Left ventricle myocardium inferior (tissue), 1 donor: Measurements from ENCODE around the gene JAK3. TPM values are rescaled to one million over a fixed set of nuclear protein-coding genes. Genes with fewer than 3 reads are reported as not detected.
"Not testable (repeated sequence)": the region's sequence is repeated elsewhere in the genome, so short reads cannot be mapped to it uniquely, and the experiment has no call there.

Experiments
- DNase-seq: peaks from one replicate; pipeline ENCODE4 v3.0.0-alpha.2; 2020
- H3K27ac ChIP-seq: fragments of 200-600 bp; replicated peaks from 2 replicates; pipeline ENCODE4 v1.8.0; 2021
- H3K27me3 ChIP-seq: fragments of 200-600 bp; 2 replicates; pipeline ENCODE4 v1.8.0; 2021; ENCODE audit warnings: low read depth
- H3K36me3 ChIP-seq: fragments of 200-600 bp; 2 replicates; pipeline ENCODE4 v1.8.0; 2021
- H3K4me1 ChIP-seq: fragments of 200-600 bp; 2 replicates; pipeline ENCODE4 v1.8.0; 2021
- H3K4me3 ChIP-seq: fragments of 200-600 bp; 2 replicates; pipeline ENCODE4 v1.8.0; 2021; ENCODE audit warnings: mild to moderate bottlenecking, moderate library complexity
- H3K9me3 ChIP-seq: fragments of 200-600 bp; replicated peaks from 2 replicates; pipeline ENCODE4 v1.8.0; 2021
- CTCF ChIP-seq: fragments of 200-600 bp; IDR thresholded peaks from 2 replicates; pipeline ENCODE4 v1.8.0; 2021; ENCODE audit warnings: antibody characterized with exemption, mild to moderate bottlenecking, borderline replicate concordance
- intact Hi-C: fragments of 100-400 bp; cut with micrococcal nuclease; formaldehyde crosslinking; loops from one replicate; pipeline ENCODE4 v1.11.0; 2022
- total RNA-seq: library from RNA; stranded (reverse); fragmentation: NEBNext Ultra II Directional; extraction: Animal tissue kit (Norgen Biotek cat#: 25700); gene quantifications from one replicate; pipeline ENCODE4 v1.2.1, GENCODE V29; 2021
- donor health status: DM: no; HTN: yes; CAD: no; lungs with severe emphysema.

Gene JAK3
- total RNA-seq, 1 donor from 2014 or later, result 1.7 TPM

DNA sequence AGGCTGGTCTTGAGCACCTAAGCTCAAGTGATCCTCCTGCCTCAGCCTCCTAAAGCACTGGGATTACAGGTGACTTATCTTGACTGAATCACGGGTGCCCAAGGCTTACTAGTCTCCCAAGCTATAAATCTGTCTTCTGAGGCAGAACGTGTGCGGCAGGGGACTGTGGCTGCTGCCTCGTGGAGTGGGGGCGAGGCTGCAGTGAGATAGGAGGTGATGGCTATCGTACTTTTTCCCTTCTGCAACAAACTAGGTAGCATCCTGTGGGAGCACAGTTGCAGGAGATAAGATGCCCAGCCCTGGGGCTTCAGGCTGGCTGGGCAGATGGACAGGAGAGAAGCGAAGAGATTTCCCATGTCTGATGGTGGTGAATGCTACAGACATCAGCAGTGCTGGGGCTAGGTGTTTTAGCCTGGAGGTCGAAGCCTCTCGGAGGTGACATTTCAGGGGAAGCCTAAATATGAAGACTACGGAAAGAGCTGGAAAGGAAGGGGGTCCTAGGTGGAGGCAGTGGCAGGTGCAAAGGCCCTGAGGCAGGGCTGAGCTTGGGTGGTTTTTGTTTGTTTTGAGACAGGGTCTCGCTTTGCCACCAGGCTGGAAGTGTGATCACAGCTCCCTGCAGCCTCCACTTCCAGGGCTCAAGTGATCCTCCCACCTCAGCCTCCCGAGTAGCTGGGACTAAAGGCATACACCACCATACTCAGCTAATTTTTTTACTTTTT is 45.5 kb downstream of the JAK3 start:
- Histone ChIP-seq H3K27me3 (peaks cover 89% of the 10 kb centered on the region), H3K27ac (no peak overlapping the region), H3K4me3 (no peak overlapping the region), H3K4me1 (no peaks in the 10 kb centered on the region), H3K9me3 (no peaks in the 10 kb centered on the region), H3K36me3 (no peaks in the 10 kb centered on the region)
- no peak for TF ChIP-seq CTCF
- no peak for DNase-seq
- intact Hi-C loops, result no loop called here

- DNase-seq, H3K36me3 ChIP-seq, H3K9me3 ChIP-seq, H3K4me1 ChIP-seq, intact Hi-C loops, H3K4me3 ChIP-seq, H3K27ac ChIP-seq: not testable (repeated sequence)
- peaks cover 100% of the 10 kb centered on the region for H3K27me3 ChIP-seq
These were observed 49.2 kb downstream of the JAK3 start for GRCh38 chr19:17798599-17798998.

DNA sequence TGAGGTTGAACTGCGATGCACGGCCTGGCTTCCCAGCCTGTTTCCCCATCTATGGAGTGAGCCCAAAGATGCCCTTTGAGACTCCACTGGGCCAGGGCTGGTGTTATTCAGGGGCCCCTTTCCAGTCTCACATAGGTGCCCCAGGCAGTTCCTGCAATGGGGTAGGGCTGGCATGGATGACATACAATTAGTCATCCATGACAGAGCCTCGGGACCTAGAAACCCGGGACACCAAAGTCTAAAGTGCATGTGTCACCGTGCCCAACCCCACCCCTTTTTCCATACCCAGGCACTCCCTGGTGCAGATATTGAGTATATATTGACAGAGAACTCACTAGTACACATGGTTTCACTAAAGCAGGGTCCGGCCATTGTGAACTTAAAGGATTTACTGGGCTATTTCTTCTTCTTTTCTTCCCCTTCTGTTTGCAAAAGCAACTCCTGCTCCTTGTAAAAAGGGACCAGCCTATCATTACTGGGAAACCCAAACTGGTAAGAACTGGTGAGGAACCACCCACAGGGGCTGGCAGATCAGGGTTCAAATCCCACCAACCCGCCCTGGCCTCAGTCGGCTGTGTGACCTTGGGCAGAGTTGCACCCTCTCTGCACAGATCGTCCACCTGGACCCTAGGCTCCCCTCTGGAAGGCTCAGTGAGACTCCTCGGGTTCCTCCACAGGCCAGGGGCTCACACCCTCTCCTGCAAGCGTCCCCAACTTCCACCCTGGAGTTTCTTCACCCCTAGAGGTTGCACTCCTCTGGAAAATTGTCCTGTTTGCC is 50.2 kb downstream of the JAK3 start:
- Histone ChIP-seq H3K27ac (no peak overlapping the region), H3K4me1 (no peaks in the 10 kb centered on the region), H3K9me3 (no peaks in the 10 kb centered on the region), H3K27me3 (peaks cover 100% of the 10 kb centered on the region), H3K36me3 (no peaks in the 10 kb centered on the region), H3K4me3 (no peak overlapping the region)
- intact Hi-C loops, result no loop called here
- no peak for TF ChIP-seq CTCF
- DNase-seq, result no peak

- H3K27ac ChIP-seq, result no peak overlapping the region
- TF ChIP-seq CTCF, result no peak
- H3K36me3 ChIP-seq, result no peaks in the 10 kb centered on the region
- no peaks in the 10 kb centered on the region for H3K4me1 ChIP-seq
- no peak overlapping the region for H3K4me3 ChIP-seq
- no peak for DNase-seq
- intact Hi-C loops, result no loop called here
- H3K9me3 ChIP-seq, result no peaks in the 10 kb centered on the region
- H3K27me3 ChIP-seq, result peaks cover 100% of the 10 kb centered on the region
These were observed 50.9 kb downstream of the JAK3 start for GRCh38 chr19:17796838-17797423.

DNA sequence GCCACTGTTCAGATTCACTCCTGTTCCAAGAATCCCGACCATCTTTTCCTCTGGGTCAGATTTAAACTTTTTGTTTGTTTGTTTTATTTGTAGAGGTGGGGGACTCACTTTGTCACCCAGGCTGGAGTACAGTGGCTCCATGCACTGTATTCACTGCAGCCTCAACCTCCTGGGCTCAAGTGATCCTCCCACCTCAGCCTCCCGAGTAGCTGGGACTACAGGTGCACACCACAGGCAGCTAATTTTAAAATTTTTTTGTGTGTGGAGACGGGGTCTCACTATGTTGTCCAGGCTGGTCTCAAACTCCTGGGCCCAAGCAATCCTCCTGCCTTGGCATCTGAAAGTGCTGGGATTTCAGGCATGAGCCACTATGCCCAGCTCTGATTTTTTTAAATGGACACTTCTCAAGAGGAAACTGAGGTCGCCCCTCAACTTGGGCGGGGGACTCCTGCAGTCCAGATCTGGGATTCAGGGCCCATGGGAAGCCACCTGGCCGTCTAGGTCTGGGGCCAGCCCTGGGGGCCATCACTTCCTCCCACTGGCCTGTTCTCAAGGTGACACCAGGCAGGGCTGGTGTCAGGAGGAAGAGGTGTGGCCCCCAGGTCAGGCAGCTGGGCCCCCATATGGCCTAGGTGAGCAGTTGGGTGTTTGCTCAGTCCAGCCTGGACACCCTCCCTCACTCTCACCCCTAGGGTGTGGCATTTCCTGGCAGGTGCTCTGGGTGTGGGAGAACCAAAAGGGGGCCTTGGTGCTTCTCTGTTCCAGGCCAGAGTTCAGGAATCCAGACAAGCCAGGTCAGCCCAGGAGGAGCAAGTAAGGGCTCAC is 51.6 kb downstream of the JAK3 start:
- H3K27ac ChIP-seq, result no peak overlapping the region
- intact Hi-C loops, result no loop called here
- no peak overlapping the region for H3K4me3 ChIP-seq
- no peaks in the 10 kb centered on the region for H3K36me3 ChIP-seq
- H3K4me1 ChIP-seq, result no peaks in the 10 kb centered on the region
- peaks cover 100% of the 10 kb centered on the region for H3K27me3 ChIP-seq
- no peak for TF ChIP-seq CTCF
- no peaks in the 10 kb centered on the region for H3K9me3 ChIP-seq
- no peak for DNase-seq
